HepG2 (cell line): ENCODE measurements around the gene GSS. TPM values are rescaled to one million over a fixed set of nuclear protein-coding genes. Genes with fewer than 3 reads are reported as not detected.
A peak's percentile ranks its signal among the peaks of the same experiment; 100 is the strongest.

Experiments
- ATAC-seq: fragments of 200-7000 bp; cut with Tn5 transposase; 3 replicates; pipeline ENCODE4 v1.9.1; 2020; ENCODE audit warnings: mild to moderate bottlenecking, moderate library complexity
- BruUV-seq: library from RNA; stranded (reverse); fragments of 400-500 nt; replicated peaks from 2 replicates; lab custom pipeline; 2021; lab: Mats Ljungman, UMichigan
- CTCF ChIA-PET: fragments of 300-600 bp; formaldehyde crosslinking; extraction: SDS; loops from one replicate; lab custom pipeline; 2021; ENCODE audit warnings: low total read pairs, inconsistent platforms, low intra/inter-chr PET ratio; lab: Yijun Ruan, JAX
- POLR2A ChIA-PET: fragments of 350-600 bp; sonication (Branson Sonifier 250); formaldehyde crosslinking; loops from one replicate; lab custom pipeline; 2020; ENCODE audit warnings: antibody characterized with exemption, inconsistent platforms; lab: Yijun Ruan, JAX
- DNase-seq: peaks from one replicate; pipeline ENCODE4 v3.0.0-alpha.2; 2015; ENCODE audit warnings: low spot score
- FAIRE-seq: peaks from 3 replicates; lab custom pipeline; 2011; peaks lifted over from hg19 to GRCh38; lab: Jason Lieb, UNC
- H2AFZ ChIP-seq: one replicate; pipeline ENCODE4 v1.6.1; 2011; ENCODE audit warnings: low read length, inconsistent platforms
- H3K27ac ChIP-seq: fragments of 300-600 bp; 3 replicates; pipeline ENCODE4 v1.8.0; 2011; ENCODE audit warnings: mixed run types, mild to moderate bottlenecking, mixed read lengths, low read length, inconsistent platforms; ENCODE audit not compliant: insufficient read depth; ENCODE audit errors: extremely low read length
- H3K27me3 ChIP-seq, 2 experiments: fragments of 200-600 bp in 1 of 2; 2 replicates in 1 of 2; 3 replicates in 1 of 2; pipeline versions ENCODE4 v1.6.0 to v1.8.0; 2011; ENCODE audit warnings: low read length in 2 of 2, mild to moderate bottlenecking in 2 of 2, moderate library complexity in 2 of 2, inconsistent platforms in 1 of 2; ENCODE audit not compliant: insufficient read depth in 2 of 2, control insufficient read depth in 1 of 2
- H3K36me3 ChIP-seq, 2 experiments: fragments of 200-600 bp in 1 of 2; replicated peaks in 1 of 2; 2 replicates in 1 of 2; 3 replicates in 1 of 2; pipeline versions ENCODE4 v1.5.1 to v1.8.0; 2011; ENCODE audit warnings: low read length in 2 of 2, inconsistent platforms in 1 of 2; ENCODE audit not compliant: insufficient read depth in 2 of 2, control insufficient read depth in 1 of 2
- H3K4me1 ChIP-seq: 2 replicates; pipeline ENCODE4 v1.5.1; 2012; ENCODE audit warnings: low read length, inconsistent platforms; ENCODE audit not compliant: insufficient read depth
- H3K4me2 ChIP-seq: 2 replicates; pipeline ENCODE4 v1.6.0; 2011; ENCODE audit warnings: low read depth, low read length, inconsistent platforms
- H3K4me3 ChIP-seq, 3 experiments: fragments of 200-600 bp in 1 of 3; sonication (generic), shearing (Covaris generic) in 1 of 3; replicated peaks in 1 of 3; 2 replicates each; pipeline ENCODE4 v1.5.1; 2011 to 2016; ENCODE audit warnings: low read length in 3 of 3, inconsistent platforms in 2 of 3, low read depth in 2 of 3, mild to moderate bottlenecking in 2 of 3, control low read depth in 1 of 3, mixed read lengths in 1 of 3; ENCODE audit not compliant: insufficient read depth in 1 of 3
- H3K79me2 ChIP-seq: one replicate; pipeline ENCODE4 v1.6.1; 2011; ENCODE audit warnings: low read length, inconsistent platforms; ENCODE audit not compliant: insufficient read depth
- H3K9ac ChIP-seq: 2 replicates; pipeline ENCODE4 v1.6.0; 2011; ENCODE audit warnings: mild to moderate bottlenecking, low read depth, low read length, inconsistent platforms; ENCODE audit not compliant: insufficient read depth
- H3K9me3 ChIP-seq: 2 replicates; pipeline ENCODE4 v1.5.1; 2012; ENCODE audit warnings: mild to moderate bottlenecking, low read length
- H4K20me1 ChIP-seq: 2 replicates; pipeline ENCODE4 v1.6.0; 2011; ENCODE audit warnings: inconsistent platforms, mild to moderate bottlenecking, low read length, moderate library complexity; ENCODE audit not compliant: insufficient read depth
- CBX2 ChIP-seq, 2 experiments: fragments of 200-600 bp in 1 of 2; sonication (generic); formaldehyde crosslinking in 1 of 2; IDR thresholded peaks; 2 replicates each; pipeline versions ENCODE4 v1.7.0 to v1.8.1; 2018 to 2022; ENCODE audit warnings: low read depth in 2 of 2, low read length in 1 of 2, mild to moderate bottlenecking in 1 of 2, missing genetic modification reagents in 1 of 2
- ELF3 ChIP-seq: IDR thresholded peaks from 2 replicates; pipeline ENCODE4 v1.6.1; 2016; ENCODE audit warnings: missing genetic modification reagents, missing compliant biosample characterization
- ISL2 ChIP-seq: sonication (generic); formaldehyde crosslinking; IDR thresholded peaks from 2 replicates; pipeline ENCODE4 v1.5.0; 2020; ENCODE audit warnings: missing genetic modification reagents
- KLF11 ChIP-seq: IDR thresholded peaks from 2 replicates; pipeline ENCODE4 v1.6.1; 2016; ENCODE audit warnings: missing compliant biosample characterization
- RFXAP ChIP-seq: sonication (generic); formaldehyde crosslinking; IDR thresholded peaks from 2 replicates; pipeline ENCODE4 v1.4.0; 2020; ENCODE audit warnings: missing genetic modification reagents, borderline replicate concordance
- SALL1 ChIP-seq: sonication (generic); formaldehyde crosslinking; IDR thresholded peaks from 2 replicates; pipeline ENCODE4 v1.8.0; 2022; ENCODE audit warnings: mild to moderate bottlenecking, missing genetic modification reagents
- STAT5B ChIP-seq: sonication (generic); formaldehyde crosslinking; IDR thresholded peaks from 2 replicates; pipeline ENCODE4 v1.4.0; 2020; ENCODE audit warnings: missing genetic modification reagents
- ZNF337 ChIP-seq: sonication (generic); formaldehyde crosslinking; IDR thresholded peaks from 2 replicates; pipeline ENCODE4 v1.5.1; 2020; ENCODE audit warnings: missing genetic modification reagents, low read depth, mild to moderate bottlenecking, borderline replicate concordance
- ZNF501 ChIP-seq: sonication (generic); formaldehyde crosslinking; IDR thresholded peaks from 2 replicates; pipeline ENCODE4 v1.5.1; 2020; ENCODE audit warnings: mild to moderate bottlenecking, moderate library complexity, missing genetic modification reagents
- ZNF558 ChIP-seq: sonication (generic); formaldehyde crosslinking; IDR thresholded peaks from 2 replicates; pipeline ENCODE4 v1.9.0; 2022; ENCODE audit warnings: mild to moderate bottlenecking, missing genetic modification reagents, borderline replicate concordance
- ZNF605 ChIP-seq: sonication (generic); formaldehyde crosslinking; IDR thresholded peaks from 2 replicates; pipeline ENCODE4 v1.8.0; 2022; ENCODE audit warnings: mild to moderate bottlenecking, missing genetic modification reagents
- WGBS: methylation state at CpG from one replicate; pipeline ENCODE4 v1.1.6; 2017; ENCODE audit warnings: low lambda C conversion rate; 5-methylcytosine and 5-hydroxymethylcytosine counted together
- in situ Hi-C: cut with HindIII; loops from 2 replicates; pipeline ENCODE4 v1.10.0; 2017; ENCODE audit warnings: low pct_unique_long_range_greater_than_20kb; ENCODE audit not compliant: extremely low pct_ligation_motif_present
- intact Hi-C: fragments of 100-400 bp; cut with micrococcal nuclease; formaldehyde crosslinking; loops from one replicate; pipeline ENCODE4 v1.10.0; 2022; ENCODE audit not compliant: unreplicated experiment
- polyA plus RNA-seq, 8 experiments: library from polyadenylated mRNA; depleted of rRNA in 3 of 8; stranded (reverse) in 7 of 8; unstranded in 1 of 8; fragments of >200 nt; fragmentation: Illumina TruSeq in 4 of 8; extraction: Trizol in 4 of 8; gene quantifications; 2 replicates each; pipeline versions ENCODE4 v1.2.1 to v1.2.3, GENCODE V29; 2011 to 2016; ENCODE audit warnings: low read depth in 4 of 8, missing spikeins in 1 of 8, mixed read lengths in 1 of 8; ENCODE audit not compliant: insufficient read depth in 1 of 8
- total RNA-seq, 5 experiments: library from RNA; depleted of rRNA; stranded (reverse); fragments of >200 nt; fragmentation: Illumina TruSeq; extraction: Trizol; gene quantifications; 2 replicates each; pipeline ENCODE4 v1.2.3, GENCODE V29; 2016; ENCODE audit warnings: low read depth in 1 of 5
- TF ChIP-seq, protein P1 (sequence below): sonication (generic); formaldehyde crosslinking; IDR thresholded peaks from 2 replicates; pipeline ENCODE4 v1.4.0; 2020; ENCODE audit warnings: mild to moderate bottlenecking, missing genetic modification reagents

GSS gene
- total and polyA plus RNA-seq, 2 of the 13 experiments (the other 11 are each of a cell fraction or from before 2014, with no cell fraction given) = 80.1 to 102 TPM

DNA sequence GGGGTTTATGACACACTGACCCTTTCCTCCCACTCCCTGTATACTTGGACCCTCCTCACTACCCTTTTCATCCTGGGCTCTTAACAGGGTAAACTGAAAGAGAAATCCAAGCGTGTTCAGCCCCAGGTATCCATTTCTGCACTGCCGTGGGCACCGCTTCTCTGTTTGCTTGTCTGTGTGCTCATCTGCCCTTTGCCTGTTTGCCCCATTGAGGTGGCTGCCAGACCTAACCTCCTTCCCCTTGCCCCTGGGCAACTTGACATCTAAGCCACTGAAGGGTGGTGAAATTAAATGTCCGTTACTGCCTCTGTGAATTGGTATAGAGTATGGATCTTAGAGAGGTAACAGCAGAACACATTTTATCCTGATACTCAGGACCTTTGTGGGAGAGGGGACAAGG, 40.5 kb downstream of the GSS start (continued):
- TF ChIP-seq, protein P1, sequence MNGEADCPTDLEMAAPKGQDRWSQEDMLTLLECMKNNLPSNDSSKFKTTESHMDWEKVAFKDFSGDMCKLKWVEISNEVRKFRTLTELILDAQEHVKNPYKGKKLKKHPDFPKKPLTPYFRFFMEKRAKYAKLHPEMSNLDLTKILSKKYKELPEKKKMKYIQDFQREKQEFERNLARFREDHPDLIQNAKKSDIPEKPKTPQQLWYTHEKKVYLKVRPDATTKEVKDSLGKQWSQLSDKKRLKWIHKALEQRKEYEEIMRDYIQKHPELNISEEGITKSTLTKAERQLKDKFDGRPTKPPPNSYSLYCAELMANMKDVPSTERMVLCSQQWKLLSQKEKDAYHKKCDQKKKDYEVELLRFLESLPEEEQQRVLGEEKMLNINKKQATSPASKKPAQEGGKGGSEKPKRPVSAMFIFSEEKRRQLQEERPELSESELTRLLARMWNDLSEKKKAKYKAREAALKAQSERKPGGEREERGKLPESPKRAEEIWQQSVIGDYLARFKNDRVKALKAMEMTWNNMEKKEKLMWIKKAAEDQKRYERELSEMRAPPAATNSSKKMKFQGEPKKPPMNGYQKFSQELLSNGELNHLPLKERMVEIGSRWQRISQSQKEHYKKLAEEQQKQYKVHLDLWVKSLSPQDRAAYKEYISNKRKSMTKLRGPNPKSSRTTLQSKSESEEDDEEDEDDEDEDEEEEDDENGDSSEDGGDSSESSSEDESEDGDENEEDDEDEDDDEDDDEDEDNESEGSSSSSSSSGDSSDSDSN (CRISPR knock-in tag) = no peak
- TF ChIP-seq ELF3 (CRISPR knock-in tag) (no peak), ZNF337 (no peak), KLF11 (no peak), SALL1 (CRISPR knock-in tag) (no peak), ISL2 (CRISPR knock-in tag) (no peak)

DNA sequence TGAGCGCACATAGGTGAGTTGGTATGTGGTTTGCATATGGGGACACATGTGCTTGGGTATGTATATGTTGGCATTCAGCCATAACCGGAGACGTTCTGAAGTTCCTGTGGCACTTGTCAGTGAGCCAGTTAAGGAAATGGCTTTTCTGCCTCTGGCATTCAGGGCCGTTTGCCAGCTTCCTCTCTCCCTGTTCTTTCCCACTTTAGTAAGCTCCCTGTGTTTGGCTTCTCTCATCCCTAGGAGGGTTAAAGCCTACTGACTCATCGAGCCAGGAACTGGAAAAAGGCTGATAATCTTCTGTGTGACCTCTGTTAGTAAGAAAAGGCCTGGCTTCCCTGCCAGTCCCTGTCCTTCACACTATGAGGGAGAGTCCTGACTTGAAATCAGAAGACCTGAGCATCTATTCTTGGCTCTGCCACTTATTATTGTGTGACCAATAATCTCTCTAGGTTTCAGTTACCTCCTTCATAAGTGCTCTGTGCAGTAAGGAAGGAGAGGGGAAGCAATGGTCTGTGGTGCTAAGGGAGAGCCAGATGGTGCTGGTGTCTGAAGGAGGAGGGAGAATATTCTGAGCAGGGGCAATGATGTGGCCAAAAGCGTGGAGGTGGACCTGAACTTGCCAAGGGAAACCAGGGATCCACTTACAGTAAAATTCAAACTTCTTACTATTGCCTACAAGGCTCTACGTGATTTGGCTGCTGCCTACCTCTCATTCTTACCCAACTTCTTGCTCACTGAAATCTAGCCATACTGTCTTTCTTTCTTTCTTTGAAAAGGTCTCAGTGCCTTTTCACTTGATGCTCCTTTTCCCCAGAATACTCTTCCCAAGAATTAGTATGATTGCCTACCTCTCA, 47.8 kb downstream of the GSS start:
- TF ChIP-seq ZNF605 (CRISPR knock-in tag) = 0 out of 2 replicates have a peak, but pooled peaks have one; percentile 33
- 0 out of 2 replicates have a peak, but pooled peaks have one; percentile 24 for TF ChIP-seq ZNF501 (CRISPR knock-in tag)
- TF ChIP-seq RFXAP (CRISPR knock-in tag) = no peak
- TF ChIP-seq CBX2 (IDR thresholded peaks at IDR 0.05; ENCODE audit: low read depth, low read length) = no peak
- TF ChIP-seq CBX2 (CRISPR knock-in tag; IDR thresholded peaks at IDR 0.05; ENCODE audit: low read depth) = no peak
- TF ChIP-seq STAT5B (CRISPR knock-in tag) = no peak
- no peak for TF ChIP-seq ZNF558 (CRISPR knock-in tag)
- FAIRE-seq = no peak
- ChIA-PET CTCF (no interaction called here), POLR2A (no interaction called here)
- Histone ChIP-seq H3K4me2 (no peak overlapping the region), H3K4me1 (no peaks in the 10 kb centered on the region), H2AFZ (no peak overlapping the region), H3K27ac (no peak overlapping the region), H3K79me2 (no peaks in the 10 kb centered on the region), H3K4me3 (no peak overlapping the region), H3K36me3 (peaks cover 0 to 5% of the 10 kb centered on the region in 2 experiments; a peak in 1 of 5 replicates), H3K9ac (no peak overlapping the region), H3K9me3 (no peaks in the 10 kb centered on the region), H3K27me3 (no peaks in the 10 kb centered on the region), H4K20me1 (no peaks in the 10 kb centered on the region)
- no TSS peak for BruUV-seq
- ATAC-seq = peak; percentile 25; the same call in 1 of the 3 replicates
- 71% methylated on average over 7 of the region's 7 CpGs for WGBS
- DNase-seq = peak; percentile 26
- intact Hi-C loops = no loop called here
- in situ Hi-C loops = no loop called here
